Measurements from ENCODE around the gene ZNF2. TPM values are rescaled to one million over a fixed set of nuclear protein-coding genes. Genes with fewer than 3 reads are reported as not detected.

The ZNF2 gene
- polyA plus RNA-seq, 1 donor from 2014 or later, result 4.1 TPM

DNA sequence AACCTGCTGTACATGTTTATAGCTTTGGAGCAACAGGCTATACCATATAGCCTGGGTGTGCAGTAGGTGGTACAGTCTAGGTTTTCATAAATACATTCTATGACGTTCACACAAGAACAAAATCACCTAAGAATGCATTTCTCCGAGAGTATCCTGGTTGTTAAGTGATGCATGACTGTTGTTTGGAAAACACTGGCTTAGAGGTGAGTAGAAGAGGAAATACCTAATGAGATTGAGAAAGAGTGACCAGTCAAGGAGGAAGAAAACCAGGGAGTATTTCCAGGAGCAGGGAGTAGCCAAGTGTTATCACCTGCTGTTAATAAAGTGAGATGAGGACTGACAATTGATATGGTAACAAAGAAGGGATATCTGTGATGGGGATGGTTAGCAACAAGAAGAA is 38.8 kb downstream of the ZNF2 start:
- TF ChIP-seq RAD21 (conservative IDR thresholded peaks at IDR 0.05) (no peak), SMC3 (conservative IDR thresholded peaks at IDR 0.05; ENCODE audit: poor library complexity) (no peak), TAF1 (IDR thresholded peaks at IDR 0.05; ENCODE audit: low read depth) (no peak), POLR2AphosphoS5 (IDR thresholded peaks at IDR 0.05) (no peak), EP300 (conservative IDR thresholded peaks at IDR 0.05; ENCODE audit: poor library complexity, severe bottlenecking) (no peak), EZH2 (IDR thresholded peaks at IDR 0.05; ENCODE audit: borderline replicate concordance, insufficient read depth, low read length, poor library complexity, severe bottlenecking) (no peak), MXI1 (conservative IDR thresholded peaks at IDR 0.05; ENCODE audit: poor library complexity, severe bottlenecking) (no peak)
- TF ChIP-seq, protein P1, sequence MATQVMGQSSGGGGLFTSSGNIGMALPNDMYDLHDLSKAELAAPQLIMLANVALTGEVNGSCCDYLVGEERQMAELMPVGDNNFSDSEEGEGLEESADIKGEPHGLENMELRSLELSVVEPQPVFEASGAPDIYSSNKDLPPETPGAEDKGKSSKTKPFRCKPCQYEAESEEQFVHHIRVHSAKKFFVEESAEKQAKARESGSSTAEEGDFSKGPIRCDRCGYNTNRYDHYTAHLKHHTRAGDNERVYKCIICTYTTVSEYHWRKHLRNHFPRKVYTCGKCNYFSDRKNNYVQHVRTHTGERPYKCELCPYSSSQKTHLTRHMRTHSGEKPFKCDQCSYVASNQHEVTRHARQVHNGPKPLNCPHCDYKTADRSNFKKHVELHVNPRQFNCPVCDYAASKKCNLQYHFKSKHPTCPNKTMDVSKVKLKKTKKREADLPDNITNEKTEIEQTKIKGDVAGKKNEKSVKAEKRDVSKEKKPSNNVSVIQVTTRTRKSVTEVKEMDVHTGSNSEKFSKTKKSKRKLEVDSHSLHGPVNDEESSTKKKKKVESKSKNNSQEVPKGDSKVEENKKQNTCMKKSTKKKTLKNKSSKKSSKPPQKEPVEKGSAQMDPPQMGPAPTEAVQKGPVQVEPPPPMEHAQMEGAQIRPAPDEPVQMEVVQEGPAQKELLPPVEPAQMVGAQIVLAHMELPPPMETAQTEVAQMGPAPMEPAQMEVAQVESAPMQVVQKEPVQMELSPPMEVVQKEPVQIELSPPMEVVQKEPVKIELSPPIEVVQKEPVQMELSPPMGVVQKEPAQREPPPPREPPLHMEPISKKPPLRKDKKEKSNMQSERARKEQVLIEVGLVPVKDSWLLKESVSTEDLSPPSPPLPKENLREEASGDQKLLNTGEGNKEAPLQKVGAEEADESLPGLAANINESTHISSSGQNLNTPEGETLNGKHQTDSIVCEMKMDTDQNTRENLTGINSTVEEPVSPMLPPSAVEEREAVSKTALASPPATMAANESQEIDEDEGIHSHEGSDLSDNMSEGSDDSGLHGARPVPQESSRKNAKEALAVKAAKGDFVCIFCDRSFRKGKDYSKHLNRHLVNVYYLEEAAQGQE (IDR thresholded peaks at IDR 0.05; ENCODE audit: borderline replicate concordance), result no peak
- TF ChIP-seq, protein P2, sequence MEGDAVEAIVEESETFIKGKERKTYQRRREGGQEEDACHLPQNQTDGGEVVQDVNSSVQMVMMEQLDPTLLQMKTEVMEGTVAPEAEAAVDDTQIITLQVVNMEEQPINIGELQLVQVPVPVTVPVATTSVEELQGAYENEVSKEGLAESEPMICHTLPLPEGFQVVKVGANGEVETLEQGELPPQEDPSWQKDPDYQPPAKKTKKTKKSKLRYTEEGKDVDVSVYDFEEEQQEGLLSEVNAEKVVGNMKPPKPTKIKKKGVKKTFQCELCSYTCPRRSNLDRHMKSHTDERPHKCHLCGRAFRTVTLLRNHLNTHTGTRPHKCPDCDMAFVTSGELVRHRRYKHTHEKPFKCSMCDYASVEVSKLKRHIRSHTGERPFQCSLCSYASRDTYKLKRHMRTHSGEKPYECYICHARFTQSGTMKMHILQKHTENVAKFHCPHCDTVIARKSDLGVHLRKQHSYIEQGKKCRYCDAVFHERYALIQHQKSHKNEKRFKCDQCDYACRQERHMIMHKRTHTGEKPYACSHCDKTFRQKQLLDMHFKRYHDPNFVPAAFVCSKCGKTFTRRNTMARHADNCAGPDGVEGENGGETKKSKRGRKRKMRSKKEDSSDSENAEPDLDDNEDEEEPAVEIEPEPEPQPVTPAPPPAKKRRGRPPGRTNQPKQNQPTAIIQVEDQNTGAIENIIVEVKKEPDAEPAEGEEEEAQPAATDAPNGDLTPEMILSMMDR (IDR thresholded peaks at IDR 0.05; ENCODE audit: poor library complexity, severe bottlenecking), result no peak
- no peak overlapping the region for H3K4me3 ChIP-seq (ENCODE audit: low read length)
- no peaks in the 10 kb centered on the region for H3K27me3 ChIP-seq (ENCODE audit: insufficient read depth, low read depth, low read length)
- no peaks in the 10 kb centered on the region for H4K20me1 ChIP-seq (ENCODE audit: insufficient read depth)
- H3K9me3 ChIP-seq (ENCODE audit: low read length), result no peaks in the 10 kb centered on the region
- no peak overlapping the region for H3K27ac ChIP-seq (ENCODE audit: low read length)
- H3K36me3 ChIP-seq (ENCODE audit: insufficient read depth, low read length), result no peaks in the 10 kb centered on the region
- H3K4me2 ChIP-seq (ENCODE audit: low read length), result no peak overlapping the region
- no peak overlapping the region for H2AFZ ChIP-seq (ENCODE audit: low read depth, low read length)
- H3K79me2 ChIP-seq (replicated peaks; ENCODE audit: insufficient read depth, low read length), result peaks cover 10% of the 10 kb centered on the region
- no peak overlapping the region for H3K9ac ChIP-seq (ENCODE audit: low read length)
- no peaks in the 10 kb centered on the region for H3K9me2 ChIP-seq (ENCODE audit: insufficient read depth, low read length)
- no peaks in the 10 kb centered on the region for H3F3A ChIP-seq (ENCODE audit: insufficient read depth, low read length, poor library complexity, severe bottlenecking)

DNA sequence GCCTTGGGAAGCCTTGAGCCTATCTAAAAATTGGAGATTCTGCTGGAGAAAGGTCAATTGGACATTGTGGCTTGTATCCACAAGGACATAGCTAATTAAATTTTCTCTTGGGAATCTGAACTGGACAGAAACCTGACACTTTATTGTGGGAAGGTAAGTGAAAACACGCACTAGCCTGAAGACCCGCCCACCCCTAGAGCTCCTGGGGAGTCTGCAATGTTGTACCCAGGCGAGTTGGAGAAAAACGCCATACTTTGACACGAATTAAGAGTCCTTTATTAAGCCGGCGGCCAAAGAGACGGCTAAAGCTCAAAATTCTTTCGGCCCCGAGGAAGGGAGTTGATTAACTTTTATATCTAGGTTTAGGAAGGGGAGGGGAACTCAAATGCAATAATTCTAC is 40.5 kb downstream of the ZNF2 start:
- peaks cover 6% of the 10 kb centered on the region for H3K9me3 ChIP-seq (ENCODE audit: low read length)
- H3K9me2 ChIP-seq (ENCODE audit: insufficient read depth, low read length), result no peaks in the 10 kb centered on the region
- H3K27ac ChIP-seq (ENCODE audit: low read length), result no peak overlapping the region
- H3F3A ChIP-seq (ENCODE audit: insufficient read depth, low read length, poor library complexity, severe bottlenecking), result no peaks in the 10 kb centered on the region
- no peak overlapping the region for H3K9ac ChIP-seq (ENCODE audit: low read length)
- no peak overlapping the region for H2AFZ ChIP-seq (ENCODE audit: low read depth, low read length)
- no peaks in the 10 kb centered on the region for H3K36me3 ChIP-seq (ENCODE audit: insufficient read depth, low read length)
- no peaks in the 10 kb centered on the region for H4K20me1 ChIP-seq (ENCODE audit: insufficient read depth)
- peak overlapping the region; percentile 97 for H3K4me3 ChIP-seq (ENCODE audit: low read length)
- no peak for TF ChIP-seq SMC3 (conservative IDR thresholded peaks at IDR 0.05; ENCODE audit: poor library complexity)
- TF ChIP-seq POLR2AphosphoS5 (IDR thresholded peaks at IDR 0.05), result no peak
- no peak for TF ChIP-seq EP300 (conservative IDR thresholded peaks at IDR 0.05; ENCODE audit: poor library complexity, severe bottlenecking)
- TF ChIP-seq EZH2 (IDR thresholded peaks at IDR 0.05; ENCODE audit: borderline replicate concordance, insufficient read depth, low read length, poor library complexity, severe bottlenecking), result no peak
- TF ChIP-seq RAD21 (conservative IDR thresholded peaks at IDR 0.05), result no peak
- TF ChIP-seq, protein P2 (IDR thresholded peaks at IDR 0.05; ENCODE audit: poor library complexity, severe bottlenecking), result no peak
- TF ChIP-seq MXI1 (conservative IDR thresholded peaks at IDR 0.05; ENCODE audit: poor library complexity, severe bottlenecking), result no peak
- H3K79me2 ChIP-seq (replicated peaks; ENCODE audit: insufficient read depth, low read length), result peaks cover 10% of the 10 kb centered on the region
- H3K4me2 ChIP-seq (ENCODE audit: low read length), result no peak overlapping the region
- H3K27me3 ChIP-seq (ENCODE audit: insufficient read depth, low read depth, low read length), result no peaks in the 10 kb centered on the region
